BJ (cell line): ENCODE data around the gene SLC38A8. TPM values are rescaled to one million over a fixed set of nuclear protein-coding genes. Genes with fewer than 3 reads are reported as not detected.

ENCODE experiments used
- CTCF ChIA-PET: fragments of 350-600 bp; formaldehyde crosslinking; extraction: SDS; loops from one replicate; lab custom pipeline; 2021; ENCODE audit warnings: antibody characterized with exemption, inconsistent platforms; lab: Yijun Ruan, JAX
- POLR2A ChIA-PET: fragments of 300-600 bp; sonication (Branson Sonifier 250); formaldehyde crosslinking; extraction: SDS; loops from one replicate; lab custom pipeline; 2021; ENCODE audit warnings: antibody characterized with exemption; lab: Charles Lee
- DNase-seq: peaks from one replicate; pipeline ENCODE4 v3.0.0-alpha.2; 2011; ENCODE audit warnings: low read depth
- H3K27me3 ChIP-seq: 2 replicates; pipeline ENCODE4 v1.6.0; 2011; ENCODE audit warnings: low read length; ENCODE audit not compliant: control insufficient read depth, insufficient read depth
- H3K36me3 ChIP-seq: 2 replicates; pipeline ENCODE4 v1.5.1; 2011; ENCODE audit warnings: low read length; ENCODE audit not compliant: control insufficient read depth, insufficient read depth
- H3K4me3 ChIP-seq: 2 replicates; pipeline ENCODE4 v1.5.1; 2011; ENCODE audit warnings: low read depth, mild to moderate bottlenecking, control low read depth, low read length
- polyA plus RNA-seq: library from polyadenylated mRNA; depleted of rRNA; stranded (reverse); fragments of >200 nt; gene quantifications from 2 replicates; pipeline ENCODE4 v1.2.3, GENCODE V29; 2011
- TF ChIP-seq, protein P1 (sequence below): IDR thresholded peaks from 2 replicates; pipeline ENCODE4 v1.5.1; 2011; ENCODE audit warnings: low read depth, mild to moderate bottlenecking, control low read depth, inconsistent platforms, low read length, moderate library complexity; ENCODE audit not compliant: insufficient read depth

The SLC38A8 gene
- polyA plus RNA-seq, 1 experiment, result not detected

DNA sequence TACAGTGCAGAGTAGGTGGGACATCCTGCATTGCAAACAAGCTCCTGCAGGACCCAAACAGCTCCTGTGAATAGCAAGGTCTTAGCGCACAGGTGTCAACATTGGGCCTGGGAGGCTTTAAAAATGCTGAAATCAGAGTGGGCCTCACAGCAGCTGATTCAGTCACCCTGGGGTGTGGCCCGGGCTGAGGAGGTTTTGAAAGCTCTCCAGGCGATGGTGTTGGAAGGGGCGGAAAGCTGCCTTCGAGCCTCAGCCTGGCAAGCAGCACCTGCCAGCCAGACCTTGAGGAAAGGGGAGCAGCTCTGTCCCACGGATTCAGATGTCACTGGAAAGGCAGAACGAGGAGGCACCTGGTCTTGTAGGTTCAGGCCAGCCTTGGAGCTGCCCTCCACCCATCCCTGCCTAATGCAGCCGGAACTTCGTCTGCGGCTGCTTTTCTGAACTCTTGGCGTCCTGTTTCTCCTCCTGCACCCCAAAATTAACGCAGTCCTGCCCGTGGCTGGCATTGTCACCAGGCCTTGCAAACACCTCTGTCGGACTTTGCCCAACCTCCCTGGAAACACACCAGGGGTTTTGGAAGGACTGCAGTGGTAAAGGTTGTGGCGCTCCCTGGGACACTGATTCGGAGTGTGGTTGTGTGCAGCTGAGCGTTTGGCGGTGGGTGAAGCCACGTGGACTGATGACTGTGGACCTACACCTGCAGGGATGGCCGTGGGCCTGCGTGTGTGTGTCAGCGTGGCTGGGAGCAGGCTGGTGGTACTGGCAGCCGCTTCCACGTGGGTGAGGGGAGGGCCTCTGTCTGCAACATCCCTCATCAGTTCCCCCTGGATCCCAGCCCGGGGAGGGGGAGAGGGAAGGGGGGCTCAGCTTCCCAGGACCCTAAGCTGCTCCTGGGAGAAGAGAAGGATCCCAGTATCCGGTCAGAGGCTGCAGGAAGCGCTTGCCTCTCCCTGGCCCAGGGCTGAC lies 71.1 kb downstream of the SLC38A8 start:
- DNase-seq, result no peak
- TF ChIP-seq, protein P1, sequence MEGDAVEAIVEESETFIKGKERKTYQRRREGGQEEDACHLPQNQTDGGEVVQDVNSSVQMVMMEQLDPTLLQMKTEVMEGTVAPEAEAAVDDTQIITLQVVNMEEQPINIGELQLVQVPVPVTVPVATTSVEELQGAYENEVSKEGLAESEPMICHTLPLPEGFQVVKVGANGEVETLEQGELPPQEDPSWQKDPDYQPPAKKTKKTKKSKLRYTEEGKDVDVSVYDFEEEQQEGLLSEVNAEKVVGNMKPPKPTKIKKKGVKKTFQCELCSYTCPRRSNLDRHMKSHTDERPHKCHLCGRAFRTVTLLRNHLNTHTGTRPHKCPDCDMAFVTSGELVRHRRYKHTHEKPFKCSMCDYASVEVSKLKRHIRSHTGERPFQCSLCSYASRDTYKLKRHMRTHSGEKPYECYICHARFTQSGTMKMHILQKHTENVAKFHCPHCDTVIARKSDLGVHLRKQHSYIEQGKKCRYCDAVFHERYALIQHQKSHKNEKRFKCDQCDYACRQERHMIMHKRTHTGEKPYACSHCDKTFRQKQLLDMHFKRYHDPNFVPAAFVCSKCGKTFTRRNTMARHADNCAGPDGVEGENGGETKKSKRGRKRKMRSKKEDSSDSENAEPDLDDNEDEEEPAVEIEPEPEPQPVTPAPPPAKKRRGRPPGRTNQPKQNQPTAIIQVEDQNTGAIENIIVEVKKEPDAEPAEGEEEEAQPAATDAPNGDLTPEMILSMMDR, result no peak
- Histone ChIP-seq H3K4me3 (no peak overlapping the region), H3K36me3 (no peaks in the 10 kb centered on the region), H3K27me3 (peaks cover 11% of the 10 kb centered on the region)
- POLR2A ChIA-PET, result no interaction called here
- CTCF ChIA-PET, result interaction anchor here (1.4 to 2.4 kb wide), 3 partner anchors 15 to 94 kb away, joined by 4 to 11 read pairs (median 6); no protein-coding TSS in a partner anchor

DNA sequence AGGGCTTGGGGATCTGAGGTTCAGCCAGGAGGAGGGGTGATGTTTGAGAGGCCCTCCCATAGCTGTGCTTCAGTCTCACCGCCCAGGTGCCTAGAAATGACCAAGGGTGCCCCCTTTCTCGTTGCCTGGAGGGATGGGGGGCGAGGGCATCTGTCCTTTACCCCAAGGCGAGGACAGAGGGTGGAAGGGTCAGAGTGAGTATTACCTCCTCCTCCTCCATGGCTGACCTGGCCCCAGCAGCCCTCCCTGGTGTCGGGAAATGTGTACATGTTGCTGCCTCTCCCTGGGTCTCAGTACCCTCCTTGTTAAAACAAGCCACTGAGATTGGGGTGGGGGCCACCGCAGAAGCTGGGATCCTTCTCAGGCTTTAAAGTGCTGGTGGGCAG lies 72.2 kb downstream of the SLC38A8 start:
- POLR2A ChIA-PET, result no interaction called here
- Histone ChIP-seq H3K4me3 (no peak overlapping the region), H3K36me3 (no peaks in the 10 kb centered on the region), H3K27me3 (peaks cover 11% of the 10 kb centered on the region)
- CTCF ChIA-PET, result interaction anchor here (1.0 to 2.4 kb wide), 4 partner anchors 14 to 95 kb away, joined by 3 to 11 read pairs (median 5); no protein-coding TSS in a partner anchor
- no peak for DNase-seq
- TF ChIP-seq, protein P1, result no peak

DNA sequence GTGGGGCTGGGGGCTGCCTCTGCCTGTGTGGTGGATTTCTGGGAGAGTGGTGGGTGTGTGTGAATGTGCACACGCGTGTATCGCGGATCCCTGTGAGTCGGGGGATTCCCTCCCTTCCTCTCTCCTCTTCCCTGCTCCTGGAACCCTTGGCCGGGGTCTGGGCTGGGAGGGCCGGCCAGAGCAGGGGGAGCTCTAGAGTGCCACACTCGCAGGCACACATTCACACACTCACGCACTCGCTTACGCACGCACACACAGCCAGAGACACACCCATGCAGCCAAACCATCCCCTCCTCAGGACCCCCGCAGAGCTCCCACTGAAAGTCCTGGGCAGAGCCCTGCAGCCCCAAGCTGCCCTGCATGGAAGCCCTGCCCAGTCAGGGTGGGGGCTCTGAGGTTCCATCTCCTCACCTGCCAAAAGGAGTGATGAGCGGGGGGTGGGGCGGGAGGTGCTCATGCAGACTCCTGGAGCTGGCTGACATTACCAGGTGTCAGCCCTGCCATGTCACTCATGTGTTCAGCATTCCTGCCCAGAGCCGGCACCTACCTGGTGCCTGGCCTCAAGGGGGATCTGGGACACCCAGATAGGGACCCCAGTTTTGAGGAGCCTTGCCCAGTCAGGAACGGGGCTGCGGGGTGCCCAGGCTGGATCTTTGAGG lies 72.7 kb downstream of the SLC38A8 start:
- Histone ChIP-seq H3K4me3 (no peak overlapping the region), H3K27me3 (peaks cover 11% of the 10 kb centered on the region), H3K36me3 (no peaks in the 10 kb centered on the region)
- CTCF ChIA-PET, result interaction anchor here (1.0 to 2.4 kb wide), 6 partner anchors 13 to 96 kb away, joined by 3 to 11 read pairs (median 5); no protein-coding TSS in a partner anchor
- TF ChIP-seq, protein P1, result no peak
- POLR2A ChIA-PET, result no interaction called here
- DNase-seq, result no peak

DNA sequence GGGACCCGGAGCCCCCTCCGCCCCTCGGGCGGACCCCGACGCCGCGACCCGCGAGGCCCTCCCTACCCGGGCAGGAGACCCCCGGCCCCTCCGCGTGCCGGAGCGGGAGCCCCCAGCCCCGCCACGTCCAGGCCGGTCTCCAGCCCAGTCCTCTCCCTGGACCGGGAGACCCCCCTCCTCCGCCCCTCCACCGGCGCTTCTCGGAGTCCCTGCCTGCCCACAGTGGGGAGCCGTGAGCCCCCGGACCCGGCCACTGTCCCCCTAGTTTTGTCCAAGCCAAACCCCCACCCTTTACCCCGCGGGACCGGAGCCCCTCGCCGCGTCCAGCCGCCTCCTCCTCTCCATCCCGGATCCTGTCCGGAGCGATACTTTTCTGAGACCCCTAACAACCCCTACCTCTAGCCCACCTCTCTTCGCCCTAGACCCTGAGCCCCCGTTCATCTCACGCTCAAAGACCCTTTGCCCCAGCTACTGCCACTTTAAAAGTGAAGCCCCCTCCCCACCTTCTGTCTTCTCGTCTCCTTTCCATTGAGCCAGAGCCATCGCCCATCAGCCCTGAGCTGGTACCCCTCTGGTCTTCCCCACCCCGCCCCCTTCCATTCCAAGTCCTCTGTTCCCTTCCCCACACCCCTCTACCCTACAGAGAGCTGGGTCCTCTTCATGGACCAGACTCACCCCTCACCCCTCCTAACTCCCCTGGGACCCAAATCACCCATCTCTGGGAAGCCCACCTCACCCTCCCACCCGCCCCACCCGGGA lies 73.5 kb downstream of the SLC38A8 start:
- H3K27me3 ChIP-seq, result peaks cover 11% of the 10 kb centered on the region
- no peak overlapping the region for H3K4me3 ChIP-seq
- CTCF ChIA-PET, result interaction anchor here (1.0 to 2.4 kb wide), 5 partner anchors 13 to 96 kb away, joined by 4 to 11 read pairs (median 6); no protein-coding TSS in a partner anchor
- POLR2A ChIA-PET, result no interaction called here
- no peak for DNase-seq
- TF ChIP-seq, protein P1, result no peak
- no peaks in the 10 kb centered on the region for H3K36me3 ChIP-seq
